HepG2 (cell line): ENCODE measurements around the gene NEK7.

Experiments
- AKAP8 ChIP-seq: sonication (generic); formaldehyde crosslinking; IDR thresholded peaks from 2 replicates; pipeline ENCODE4 v1.5.1; 2020; ENCODE audit warnings: mild to moderate bottlenecking, missing genetic modification reagents
- CBX2 ChIP-seq, 2 experiments: fragments of 200-600 bp in 1 of 2; sonication (generic); formaldehyde crosslinking in 1 of 2; IDR thresholded peaks; 2 replicates each; pipeline versions ENCODE4 v1.7.0 to v1.8.1; 2018 to 2022; ENCODE audit warnings: low read depth in 2 of 2, low read length in 1 of 2, mild to moderate bottlenecking in 1 of 2, missing genetic modification reagents in 1 of 2
- CREM ChIP-seq, 2 experiments: sonication (generic) in 1 of 2; formaldehyde crosslinking in 1 of 2; IDR thresholded peaks; 2 replicates each; pipeline versions ENCODE4 v1.4.0 to v1.6.1; 2016 to 2020; ENCODE audit warnings: antibody characterized with exemption in 1 of 2, mild to moderate bottlenecking in 1 of 2, missing genetic modification reagents in 1 of 2
- ETS1 ChIP-seq: sonication (generic); formaldehyde crosslinking; IDR thresholded peaks from 2 replicates; pipeline ENCODE4 v1.4.0; 2020; ENCODE audit warnings: missing genetic modification reagents
- KDM2A ChIP-seq: sonication (generic); formaldehyde crosslinking; IDR thresholded peaks from 2 replicates; pipeline ENCODE4 v1.4.0; 2020; ENCODE audit warnings: low read depth, missing genetic modification reagents, borderline replicate concordance
- KDM5A ChIP-seq: fragments of 200-600 bp; sonication (generic); IDR thresholded peaks from 2 replicates; pipeline ENCODE4 v1.7.0; 2018; ENCODE audit warnings: antibody characterized with exemption, mild to moderate bottlenecking, low read length, borderline replicate concordance
- POLR2AphosphoS5 ChIP-seq: IDR thresholded peaks from 2 replicates; pipeline ENCODE4 v1.6.1; 2012; ENCODE audit warnings: low read depth, low read length
- ZNF883 ChIP-seq: sonication (generic); formaldehyde crosslinking; IDR thresholded peaks from 2 replicates; pipeline ENCODE4 v1.5.1; 2020; ENCODE audit warnings: mild to moderate bottlenecking, missing genetic modification reagents; ENCODE audit errors: not compliant biosample characterization

- TF ChIP-seq KDM5A (no peak), AKAP8 (CRISPR knock-in tag) (no peak), KDM2A (CRISPR knock-in tag) (no peak), ETS1 (CRISPR knock-in tag) (no peak), ZNF883 (CRISPR knock-in tag) (no peak), CREM (IDR thresholded peaks at IDR 0.05) (no peak), CREM (CRISPR knock-in tag; IDR thresholded peaks at IDR 0.05) (no peak), POLR2AphosphoS5 (no peak), CBX2 (IDR thresholded peaks at IDR 0.05; ENCODE audit: low read depth, low read length) (no peak), CBX2 (CRISPR knock-in tag; IDR thresholded peaks at IDR 0.05; ENCODE audit: low read depth) (no peak)
These were observed 28.3 kb downstream of the NEK7 start for GRCh38 chr1:198185146-198185545.
